Erythroblast (primary cell): ENCODE results near the gene ADAMTS9.

Experiments used
- GATA1 ChIP-seq: IDR thresholded peaks from 2 replicates; pipeline ENCODE4 v1.6.1; 2011; ENCODE audit warnings: low read depth, mild to moderate bottlenecking, control low read depth, low read length, moderate library complexity
- POLR2A ChIP-seq: IDR thresholded peaks from 2 replicates; pipeline ENCODE4 v1.6.1; 2011; ENCODE audit warnings: mild to moderate bottlenecking, low read length

- TF ChIP-seq POLR2A (no peak), GATA1 (no peak)
These were observed 93.7 kb downstream of the ADAMTS9 start for GRCh38 chr3:64594134-64594533.
